NCI-H748 (cell line): ENCODE data around the gene PEX26.
"Not testable (repeated sequence)": the region's sequence is repeated elsewhere in the genome, so short reads cannot be mapped to it uniquely, and the experiment has no call there.

ENCODE experiments used
- DNase-seq: peaks from one replicate; lab custom pipeline; 2025; ENCODE audit not compliant: unreplicated experiment; lab: John Stamatoyannopoulos, UW

The PEX26 gene

GRCh38 chr22:18056161-18056666 lies 21.6 kb upstream of the PEX26 start:
- no peak for DNase-seq

- no peak for DNase-seq
Observed at GRCh38 chr22:18056807-18057474, 20.8 kb upstream of the PEX26 start.

GRCh38 chr22:18057568-18058209 lies 20.1 kb upstream of the PEX26 start:
- DNase-seq: no peak

GRCh38 chr22:18058371-18059093 lies 19.3 kb upstream of the PEX26 start:
- DNase-seq: no peak

- no peak for DNase-seq
Observed at GRCh38 chr22:18059094-18059417, 18.7 kb upstream of the PEX26 start.

GRCh38 chr22:18059473-18059872 lies 18.3 kb upstream of the PEX26 start:
- DNase-seq: no peak

GRCh38 chr22:18059991-18060390 lies 17.8 kb upstream of the PEX26 start:
- DNase-seq: no peak

GRCh38 chr22:18060646-18061620 lies 16.9 kb upstream of the PEX26 start:
- no peak for DNase-seq

- DNase-seq: no peak
Observed at GRCh38 chr22:18062421-18062820, 15.4 kb upstream of the PEX26 start.

GRCh38 chr22:18063306-18063705 lies 14.5 kb upstream of the PEX26 start:
- DNase-seq: no peak

GRCh38 chr22:18063715-18064114 lies 14.1 kb upstream of the PEX26 start:
- not testable (repeated sequence) for DNase-seq

GRCh38 chr22:18064636-18065035 lies 13.2 kb upstream of the PEX26 start:
- DNase-seq: no peak

- DNase-seq: no peak
Observed at GRCh38 chr22:18065256-18065655, 12.5 kb upstream of the PEX26 start.

- DNase-seq: no peak
Observed at GRCh38 chr22:18066181-18066859, 11.5 kb upstream of the PEX26 start.

GRCh38 chr22:18067121-18067520 lies 10.7 kb upstream of the PEX26 start:
- DNase-seq: no peak

GRCh38 chr22:18067548-18068341 lies 10.0 kb upstream of the PEX26 start:
- no peak for DNase-seq

GRCh38 chr22:18068381-18068988 lies 9.3 kb upstream of the PEX26 start:
- DNase-seq: no peak

GRCh38 chr22:18069041-18069440 lies 8.7 kb upstream of the PEX26 start:
- no peak for DNase-seq

- no peak for DNase-seq
Observed at GRCh38 chr22:18070041-18070440, 7.7 kb upstream of the PEX26 start.
